Cerebellar cortex (tissue), 1 donor: ENCODE data around the gene DNAJB8.

ENCODE experiments used
- DNase-seq: peaks from one replicate; pipeline ENCODE4 v3.0.0-alpha.2; 2015; ENCODE audit warnings: low spot score

The DNAJB8 gene

GRCh38 chr3:128425846-128426127, 40.9 kb downstream of the DNAJB8 start:
- no peak for DNase-seq

GRCh38 chr3:128425142-128425845, 41.4 kb downstream of the DNAJB8 start:
- peak; percentile 33 for DNase-seq

GRCh38 chr3:128424508-128425069, 42.1 kb downstream of the DNAJB8 start:
- DNase-seq, result no peak

- DNase-seq, result no peak
Observed at GRCh38 chr3:128423525-128424147, 43.1 kb downstream of the DNAJB8 start.

GRCh38 chr3:128422762-128423524, 43.7 kb downstream of the DNAJB8 start:
- DNase-seq, result no peak

GRCh38 chr3:128421966-128422365, 44.7 kb downstream of the DNAJB8 start:
- DNase-seq, result no peak

- DNase-seq, result no peak
Observed at GRCh38 chr3:128421439-128421836, 45.3 kb downstream of the DNAJB8 start.

GRCh38 chr3:128420720-128421438, 45.8 kb downstream of the DNAJB8 start:
- no peak for DNase-seq

GRCh38 chr3:128420289-128420688, 46.4 kb downstream of the DNAJB8 start:
- DNase-seq, result no peak

GRCh38 chr3:128419311-128419710, 47.4 kb downstream of the DNAJB8 start:
- no peak for DNase-seq

- no peak for DNase-seq
Observed at GRCh38 chr3:128418900-128419299, 47.8 kb downstream of the DNAJB8 start.

GRCh38 chr3:128416578-128417211, 50.0 kb downstream of the DNAJB8 start:
- no peak for DNase-seq

GRCh38 chr3:128415773-128416577, 50.7 kb downstream of the DNAJB8 start:
- no peak for DNase-seq

GRCh38 chr3:128415200-128415772, 51.4 kb downstream of the DNAJB8 start:
- no peak for DNase-seq

GRCh38 chr3:128413413-128414205, 53.1 kb downstream of the DNAJB8 start:
- no peak for DNase-seq

GRCh38 chr3:128413003-128413370, 53.7 kb downstream of the DNAJB8 start:
- DNase-seq, result no peak
